ENCODE measurements around the gene DGKQ.

DGKQ gene

GRCh38 chr4:973431-974397 is at the start of gene DGKQ:
DGKQ (minus strand) TSS chr4:973569; CDS start chr4:973482, 87 bp downstream.
- peak; percentile 54 for FAIRE-seq
- peak; percentile 87 for DNase-seq (ENCODE audit: insufficient read length, low spot score)

GRCh38 chr4:1022739-1023066 is 49.3 kb upstream of the DGKQ start:
- DNase-seq (ENCODE audit: insufficient read length, low spot score) = no peak
- FAIRE-seq = no peak

- no peak for DNase-seq (ENCODE audit: insufficient read length, low spot score)
- no peak for FAIRE-seq
Observed at GRCh38 chr4:1022051-1022738, 48.8 kb upstream of the DGKQ start.

- FAIRE-seq = no peak
Observed at GRCh38 chr4:1021386-1022050, 48.1 kb upstream of the DGKQ start.

GRCh38 chr4:1019729-1020470 is 46.5 kb upstream of the DGKQ start:
- FAIRE-seq (no peak), DNase-seq (ENCODE audit: insufficient read length, low spot score) (no peak)

More at GRCh38 chr4:1021386-1022050, 48.1 kb upstream of the DGKQ start:
- no peak for DNase-seq (ENCODE audit: insufficient read length, low spot score)

GRCh38 chr4:1019320-1019719 is 46.0 kb upstream of the DGKQ start:
- DNase-seq (ENCODE audit: insufficient read length, low spot score) (no peak), FAIRE-seq (no peak)

- FAIRE-seq (no peak), DNase-seq (ENCODE audit: insufficient read length, low spot score) (no peak)
Observed at GRCh38 chr4:1018147-1019020, 45.0 kb upstream of the DGKQ start.

GRCh38 chr4:1017706-1018105 is 44.3 kb upstream of the DGKQ start:
- peak; percentile 16 for FAIRE-seq
- DNase-seq (ENCODE audit: insufficient read length, low spot score) = no peak

GRCh38 chr4:1017211-1017610 is 43.8 kb upstream of the DGKQ start:
- FAIRE-seq (no peak), DNase-seq (ENCODE audit: insufficient read length, low spot score) (no peak)

GRCh38 chr4:1015746-1016145 is 42.4 kb upstream of the DGKQ start:
- FAIRE-seq (no peak), DNase-seq (ENCODE audit: insufficient read length, low spot score) (no peak)

- FAIRE-seq = no peak
Observed at GRCh38 chr4:1015179-1015578, 41.8 kb upstream of the DGKQ start.

GRCh38 chr4:1014291-1015167 is 41.2 kb upstream of the DGKQ start:
- DNase-seq (ENCODE audit: insufficient read length, low spot score) (no peak), FAIRE-seq (no peak)

More at GRCh38 chr4:1015179-1015578, 41.8 kb upstream of the DGKQ start:
- no peak for DNase-seq (ENCODE audit: insufficient read length, low spot score)

GRCh38 chr4:1013225-1014073 is 40.1 kb upstream of the DGKQ start:
- FAIRE-seq (no peak), DNase-seq (ENCODE audit: insufficient read length, low spot score) (no peak)

- DNase-seq (ENCODE audit: insufficient read length, low spot score) = no peak
Observed at GRCh38 chr4:1012034-1012739, 38.8 kb upstream of the DGKQ start.

GRCh38 chr4:1011666-1012033 is 38.3 kb upstream of the DGKQ start:
- no peak for DNase-seq (ENCODE audit: insufficient read length, low spot score)
- no peak for FAIRE-seq

More at GRCh38 chr4:1012034-1012739, 38.8 kb upstream of the DGKQ start:
- FAIRE-seq = no peak

GRCh38 chr4:1011022-1011665 is 37.8 kb upstream of the DGKQ start, which contains the start of gene FGFRL1:
FGFRL1 (plus strand) TSS chr4:1011626; CDS start chr4:1012486, 860 bp downstream.
- peak; percentile 91 for DNase-seq (ENCODE audit: insufficient read length, low spot score)
- FAIRE-seq = no peak
